ENCODE data around the gene ELP4. TPM values are rescaled to one million over a fixed set of nuclear protein-coding genes. Genes with fewer than 3 reads are reported as not detected.

Gene ELP4
- total and polyA plus RNA-seq, 2 experiments from 2014 or later = 16.2 to 20.1 TPM

DNA sequence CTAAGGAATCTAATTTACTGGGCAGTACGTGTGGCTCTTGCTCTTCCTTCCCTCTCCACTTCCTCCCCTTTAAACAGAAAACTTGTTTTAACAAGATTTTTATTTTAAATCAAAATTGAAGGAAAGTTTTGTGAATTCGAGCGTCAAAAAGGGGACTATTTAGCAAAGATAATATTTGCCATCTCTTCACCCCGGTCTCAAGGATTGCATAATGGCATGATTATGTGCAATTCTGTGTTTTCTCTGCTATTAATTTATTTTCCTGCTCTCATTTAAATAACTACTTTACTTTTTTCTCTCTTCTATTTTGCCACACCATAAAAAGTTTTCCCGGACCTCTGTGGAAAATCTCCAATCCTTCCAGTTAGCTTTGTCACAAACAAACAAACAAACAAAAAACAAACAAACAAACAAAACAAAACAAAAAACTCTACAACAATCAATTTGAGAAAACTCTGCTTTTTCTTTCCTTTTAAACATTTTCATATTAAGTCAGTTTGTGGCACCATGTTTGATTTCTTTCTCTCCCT is 311.7 kb downstream of the ELP4 start:
- H3K79me2 ChIP-seq (ENCODE audit: insufficient read depth) = no peaks in the 10 kb centered on the region
- no peak overlapping the region for H3K4me3 ChIP-seq
- H3K9me3 ChIP-seq (ENCODE audit: low read depth) = no peaks in the 10 kb centered on the region
- no peaks in the 10 kb centered on the region for H3K9me2 ChIP-seq (ENCODE audit: insufficient read depth)
- H3K27ac ChIP-seq = no peak overlapping the region
- H4K20me1 ChIP-seq (ENCODE audit: insufficient read depth) = no peaks in the 10 kb centered on the region
- no peak overlapping the region for H3K9ac ChIP-seq
- DNase-seq = no peak
- no peaks in the 10 kb centered on the region for H3F3A ChIP-seq (ENCODE audit: insufficient read depth)
- peaks cover 94% of the 10 kb centered on the region for H3K27me3 ChIP-seq (replicated peaks; ENCODE audit: insufficient read depth)
- no peak overlapping the region for H3K4me2 ChIP-seq (ENCODE audit: unreplicated experiment)
- H3K36me3 ChIP-seq (ENCODE audit: low read depth) = no peaks in the 10 kb centered on the region
- WGBS, 2 experiments (ENCODE audit: low coverage in 1 of 2, low lambda C conversion rate in 2 of 2, missing lambda C conversion rate in 2 of 2) = 39 to 46% methylated on average over 5 of the region's 5 CpGs
- peaks cover 4% of the 10 kb centered on the region; the same call in 1 of the 2 replicates for H3K4me1 ChIP-seq (ENCODE audit: insufficient read depth)
- TF ChIP-seq EZH2 (IDR thresholded peaks at IDR 0.05; ENCODE audit: insufficient read depth, poor library complexity, severe bottlenecking) (no peak), EZH2phosphoT487 (IDR thresholded peaks at IDR 0.05; ENCODE audit: insufficient read depth, low read depth) (no peak)
- no peak overlapping the region for H2AFZ ChIP-seq
- in situ Hi-C loops (cut with MboI) = no loop called here

DNA sequence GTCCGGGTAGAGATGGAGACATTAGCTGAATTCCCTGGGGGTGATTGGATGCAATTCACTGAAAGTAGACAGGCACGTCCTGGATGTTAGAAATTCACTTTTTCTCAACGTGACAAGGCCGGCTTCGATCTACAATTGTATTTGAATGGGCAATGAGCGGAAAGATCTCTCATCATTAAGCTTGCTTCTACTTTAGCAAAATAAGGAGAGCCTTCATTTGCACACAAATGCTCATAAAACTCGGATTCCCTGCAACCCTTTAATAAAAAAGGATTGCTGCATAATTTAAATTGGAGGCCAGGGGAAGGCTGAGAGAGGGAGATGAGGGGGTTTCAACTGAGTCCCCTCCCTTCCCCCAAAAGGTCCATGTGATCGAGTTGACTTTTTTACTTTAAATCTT is 312.2 kb downstream of the ELP4 start:
- in situ Hi-C loops (cut with MboI) = no loop called here
- H3K27ac ChIP-seq = no peak overlapping the region
- no peaks in the 10 kb centered on the region for H3F3A ChIP-seq (ENCODE audit: insufficient read depth)
- H3K36me3 ChIP-seq (ENCODE audit: low read depth) = no peaks in the 10 kb centered on the region
- no peaks in the 10 kb centered on the region for H3K79me2 ChIP-seq (ENCODE audit: insufficient read depth)
- DNase-seq = no peak
- WGBS, 2 experiments (ENCODE audit: low coverage in 1 of 2, low lambda C conversion rate in 2 of 2, missing lambda C conversion rate in 2 of 2) = 69 to 73% methylated on average over 8 of the region's 8 CpGs
- no peak overlapping the region for H2AFZ ChIP-seq
- no peaks in the 10 kb centered on the region for H3K9me3 ChIP-seq (ENCODE audit: low read depth)
- no peaks in the 10 kb centered on the region for H4K20me1 ChIP-seq (ENCODE audit: insufficient read depth)
- peaks cover 94% of the 10 kb centered on the region for H3K27me3 ChIP-seq (replicated peaks; ENCODE audit: insufficient read depth)
- H3K9ac ChIP-seq = no peak overlapping the region
- H3K4me1 ChIP-seq (ENCODE audit: insufficient read depth) = peaks cover 4% of the 10 kb centered on the region; the same call in 1 of the 2 replicates
- H3K4me2 ChIP-seq (ENCODE audit: unreplicated experiment) = no peak overlapping the region
- no peak overlapping the region for H3K4me3 ChIP-seq
- TF ChIP-seq EZH2 (IDR thresholded peaks at IDR 0.05; ENCODE audit: insufficient read depth, poor library complexity, severe bottlenecking) (no peak), EZH2phosphoT487 (IDR thresholded peaks at IDR 0.05; ENCODE audit: insufficient read depth, low read depth) (no peak)
- H3K9me2 ChIP-seq (ENCODE audit: insufficient read depth) = no peaks in the 10 kb centered on the region

DNA sequence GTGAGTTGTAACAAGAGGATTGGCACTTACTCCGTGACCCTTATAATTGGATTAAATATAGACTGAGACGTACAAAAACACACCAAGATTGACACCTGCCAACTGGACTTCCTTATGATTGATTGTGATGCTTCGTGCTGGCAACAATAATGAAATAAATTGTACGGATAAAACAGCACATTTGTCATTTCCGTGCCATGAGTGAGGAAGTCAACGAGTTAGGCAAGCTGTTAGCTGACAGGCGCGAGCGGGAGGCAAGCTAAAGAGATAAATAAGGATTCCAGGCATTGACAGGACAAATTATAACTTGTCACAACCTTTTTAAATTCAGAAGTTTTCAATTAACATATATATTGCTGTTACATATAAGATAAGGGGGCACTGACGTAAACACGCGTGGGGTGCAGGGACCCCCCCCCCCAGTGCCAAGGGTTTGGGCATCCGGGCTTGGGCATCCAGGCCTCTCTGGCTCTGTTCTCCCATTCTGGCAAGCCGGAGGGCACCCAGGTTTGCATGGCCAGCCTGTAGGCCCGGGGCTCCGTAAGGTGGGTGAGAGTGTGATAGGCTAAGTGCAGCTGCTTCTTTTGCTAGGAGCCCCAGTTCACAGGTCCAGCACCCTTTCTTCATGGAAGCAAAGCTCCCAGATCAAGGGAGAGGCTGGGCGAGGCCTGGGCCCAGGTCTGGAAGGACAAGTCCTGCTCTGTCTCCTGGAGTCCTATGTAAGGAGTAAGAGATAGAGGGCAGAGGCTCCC is 312.8 kb downstream of the ELP4 start:
- Histone ChIP-seq H3K4me1 (ENCODE audit: insufficient read depth) (no peaks in the 10 kb centered on the region; the same call in 1 of the 2 replicates), H3K27ac (no peak overlapping the region), H3K9me2 (ENCODE audit: insufficient read depth) (no peaks in the 10 kb centered on the region), H3K4me3 (no peak overlapping the region), H3F3A (ENCODE audit: insufficient read depth) (no peaks in the 10 kb centered on the region), H3K4me2 (ENCODE audit: unreplicated experiment) (no peak overlapping the region), H3K9me3 (ENCODE audit: low read depth) (no peaks in the 10 kb centered on the region), H3K27me3 (replicated peaks; ENCODE audit: insufficient read depth) (peaks cover 94% of the 10 kb centered on the region), H2AFZ (no peak overlapping the region), H3K36me3 (ENCODE audit: low read depth) (no peaks in the 10 kb centered on the region), H3K79me2 (ENCODE audit: insufficient read depth) (no peaks in the 10 kb centered on the region), H4K20me1 (ENCODE audit: insufficient read depth) (no peaks in the 10 kb centered on the region), H3K9ac (no peak overlapping the region)
- DNase-seq = no peak
- TF ChIP-seq EZH2phosphoT487 (IDR thresholded peaks at IDR 0.05; ENCODE audit: insufficient read depth, low read depth) (no peak), EZH2 (IDR thresholded peaks at IDR 0.05; ENCODE audit: insufficient read depth, poor library complexity, severe bottlenecking) (no peak)
- in situ Hi-C loops (cut with MboI) = no loop called here
- 81 to 83% methylated on average over 17 of the region's 17 CpGs for WGBS, 2 experiments (ENCODE audit: low coverage in 1 of 2, low lambda C conversion rate in 2 of 2, missing lambda C conversion rate in 2 of 2)

DNA sequence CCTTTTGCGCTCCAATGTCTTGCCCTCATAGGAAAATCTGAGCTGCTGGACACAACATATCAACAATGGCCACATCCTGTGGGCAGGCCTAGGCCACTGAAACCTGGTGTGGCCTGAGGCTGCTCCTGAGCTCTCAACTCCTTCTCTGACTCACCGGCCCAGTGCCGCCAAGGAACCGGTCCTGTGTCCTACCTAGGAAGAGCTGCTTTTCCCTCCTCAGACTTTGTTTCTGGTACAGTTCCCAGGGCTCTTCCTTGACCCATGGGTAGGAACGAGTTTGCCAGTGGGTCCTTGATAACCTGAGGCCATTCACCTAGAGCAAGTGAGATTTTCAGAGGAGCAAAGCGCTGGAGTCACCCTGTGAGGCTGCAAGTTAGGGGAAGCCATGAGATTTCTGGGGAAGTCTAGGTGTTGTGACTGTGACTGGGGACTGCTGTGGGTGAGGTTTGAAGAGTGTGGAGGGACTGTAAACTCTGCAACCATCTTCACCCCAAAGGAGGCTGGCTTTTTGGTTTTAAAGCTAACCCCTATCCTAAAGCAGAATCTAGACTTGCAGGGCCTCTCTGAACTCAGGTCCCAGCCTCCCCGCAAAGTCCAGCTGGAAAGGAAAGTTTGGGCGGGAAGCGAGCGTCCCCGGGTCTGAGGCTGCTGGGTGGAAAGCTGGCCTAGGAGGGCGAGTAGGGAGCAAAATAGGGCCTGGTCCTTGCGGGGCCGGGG is 313.5 kb downstream of the ELP4 start:
- H3K4me3 ChIP-seq = no peak overlapping the region

More for the DNA sequence above, 313.5 kb downstream of the ELP4 start:
- no peak for DNase-seq
- Histone ChIP-seq H3K27ac (no peak overlapping the region), H3K79me2 (ENCODE audit: insufficient read depth) (no peaks in the 10 kb centered on the region), H3K9ac (no peak overlapping the region), H4K20me1 (ENCODE audit: insufficient read depth) (no peaks in the 10 kb centered on the region), H2AFZ (no peak overlapping the region), H3K9me2 (ENCODE audit: insufficient read depth) (no peaks in the 10 kb centered on the region), H3K4me1 (ENCODE audit: insufficient read depth) (no peaks in the 10 kb centered on the region), H3K4me2 (ENCODE audit: unreplicated experiment) (no peak overlapping the region), H3K27me3 (replicated peaks; ENCODE audit: insufficient read depth) (peaks cover 94% of the 10 kb centered on the region), H3K9me3 (ENCODE audit: low read depth) (no peaks in the 10 kb centered on the region), H3F3A (ENCODE audit: insufficient read depth) (no peaks in the 10 kb centered on the region), H3K36me3 (ENCODE audit: low read depth) (no peaks in the 10 kb centered on the region)
- in situ Hi-C loops (cut with MboI) = no loop called here
- TF ChIP-seq EZH2phosphoT487 (IDR thresholded peaks at IDR 0.05; ENCODE audit: insufficient read depth, low read depth) (no peak), EZH2 (IDR thresholded peaks at IDR 0.05; ENCODE audit: insufficient read depth, poor library complexity, severe bottlenecking) (no peak)
- 71 to 77% methylated on average over 14 of the region's 14 CpGs for WGBS, 2 experiments (ENCODE audit: low coverage in 1 of 2, low lambda C conversion rate in 2 of 2, missing lambda C conversion rate in 2 of 2)

All from GM23248 (cell line).